SK-N-SH treated with all-trans-retinoic acid at 6 μM for 48 hours (cell line): ENCODE results near the gene FERMT2.

Experiments
- ARNTL ChIP-seq: fragments of 450-650 bp; formaldehyde crosslinking; IDR thresholded peaks from 2 replicates; pipeline ENCODE4 v1.5.0; 2020; ENCODE audit warnings: low read depth, mild to moderate bottlenecking, moderate library complexity, borderline replicate concordance
- CREB5 ChIP-seq: fragments of 250-450 bp; sonication (Bioruptor Pico); IDR thresholded peaks from 2 replicates; pipeline ENCODE4 v1.5.1; 2020; ENCODE audit warnings: low read depth, mild to moderate bottlenecking, moderate library complexity
- CSDC2 ChIP-seq: fragments of 250-450 bp; sonication (Bioruptor Pico); IDR thresholded peaks from 2 replicates; pipeline ENCODE4 v1.5.0; 2020; ENCODE audit warnings: mild to moderate bottlenecking, moderate library complexity
- ISL1 ChIP-seq: fragments of 250-450 bp; sonication (Bioruptor Pico); IDR thresholded peaks from 2 replicates; pipeline ENCODE4 v2.1.2; 2022; ENCODE audit warnings: mild to moderate bottlenecking, moderate library complexity
- OSR1 ChIP-seq: fragments of 250-450 bp; sonication (Bioruptor Pico); IDR thresholded peaks from 2 replicates; pipeline ENCODE4 v1.8.0; 2022; ENCODE audit warnings: moderate library complexity, mild to moderate bottlenecking, inconsistent platforms
- PATZ1 ChIP-seq: fragments of 250-450 bp; sonication (Bioruptor Pico); IDR thresholded peaks from 2 replicates; pipeline ENCODE4 v1.8.0; 2020; ENCODE audit warnings: mild to moderate bottlenecking, moderate library complexity, borderline replicate concordance
- RARB ChIP-seq: fragments of 250-450 bp; sonication (Bioruptor Pico); IDR thresholded peaks from 2 replicates; pipeline ENCODE4 v1.8.0; 2021; ENCODE audit warnings: mild to moderate bottlenecking, moderate library complexity
- SNAI2 ChIP-seq: fragments of 250-450 bp; sonication (Bioruptor Pico); IDR thresholded peaks from 2 replicates; pipeline ENCODE4 v1.5.0; 2020; ENCODE audit warnings: mild to moderate bottlenecking, moderate library complexity
- TOX ChIP-seq: fragments of 250-450 bp; sonication (Bioruptor Pico); IDR thresholded peaks from 2 replicates; pipeline ENCODE4 v1.8.0; 2021; ENCODE audit warnings: mild to moderate bottlenecking, moderate library complexity, borderline replicate concordance
- ZFP3 ChIP-seq: fragments of 250-450 bp; sonication (Bioruptor Pico); IDR thresholded peaks from 2 replicates; pipeline ENCODE4 v1.5.0; 2020; ENCODE audit warnings: mild to moderate bottlenecking, moderate library complexity
- ZFP30 ChIP-seq: fragments of 450-650 bp; formaldehyde crosslinking; IDR thresholded peaks from 2 replicates; pipeline ENCODE4 v1.5.0; 2022; ENCODE audit warnings: mild to moderate bottlenecking, moderate library complexity
- ZNF565 ChIP-seq: fragments of 450-650 bp; formaldehyde crosslinking; conservative IDR thresholded peaks from 2 replicates; pipeline ENCODE4 v1.5.0; 2020; ENCODE audit warnings: low read depth, mild to moderate bottlenecking, moderate library complexity
- ZNF70 ChIP-seq: fragments of 450-650 bp; formaldehyde crosslinking; IDR thresholded peaks from 2 replicates; pipeline ENCODE4 v1.5.0; 2020; ENCODE audit warnings: mild to moderate bottlenecking, moderate library complexity
- ZNF8 ChIP-seq: fragments of 450-650 bp; formaldehyde crosslinking; IDR thresholded peaks from 2 replicates; pipeline ENCODE4 v1.5.0; 2020; ENCODE audit warnings: mild to moderate bottlenecking, moderate library complexity

GRCh38 chr14:52935833-52936232 is 15.0 kb downstream of the FERMT2 start:
- no peak for TF ChIP-seq ZFP3 (CRISPR knock-in tag)
- TF ChIP-seq ZNF70, result no peak
- TF ChIP-seq RARB (CRISPR knock-in tag), result no peak
- TF ChIP-seq OSR1 (CRISPR knock-in tag), result no peak
- TF ChIP-seq ZFP30 (CRISPR knock-in tag), result no peak
- no peak for TF ChIP-seq TOX
- TF ChIP-seq PATZ1 (CRISPR knock-in tag), result no peak
- TF ChIP-seq SNAI2 (CRISPR knock-in tag), result no peak
- TF ChIP-seq CREB5, result no peak
- TF ChIP-seq ZNF8 (CRISPR knock-in tag), result no peak
- TF ChIP-seq ISL1, result no peak
- no peak for TF ChIP-seq CSDC2 (CRISPR knock-in tag)
- TF ChIP-seq ARNTL, result no peak
- no peak for TF ChIP-seq ZNF565 (CRISPR knock-in tag)
